WTC11 (cell line): ENCODE data around the gene FES. TPM values are rescaled to one million over a fixed set of nuclear protein-coding genes. Genes with fewer than 3 reads are reported as not detected.

Experiments
- ATAC-seq: fragments of 200-7000 bp; cut with Tn5 transposase; 2 replicates; pipeline ENCODE4 v1.10.0; 2021; ENCODE audit warnings: mild to moderate bottlenecking, moderate library complexity
- CTCF ChIA-PET: fragments of 300-600 bp; sonication (Branson Sonifier 250); formaldehyde crosslinking; loops from one replicate; lab custom pipeline; 2021; ENCODE audit warnings: antibody characterized with exemption; lab: Charles Lee
- POLR2A ChIA-PET: fragments of 350-600 bp; sonication (Branson Sonifier 250); formaldehyde crosslinking; loops from one replicate; lab custom pipeline; 2021; ENCODE audit warnings: antibody characterized with exemption; lab: Charles Lee
- DNase-seq: peaks from one replicate; pipeline ENCODE4 v3.0.0; 2021; ENCODE audit warnings: low spot score
- H3K27ac Mint-ChIP-seq: 2 replicates; pipeline ENCODE4 v1.8.0; 2021; ENCODE audit warnings: mixed read lengths
- H3K27me3 Mint-ChIP-seq: 2 replicates; pipeline ENCODE4 v1.8.0; 2021; ENCODE audit warnings: low read depth, mild to moderate bottlenecking, moderate library complexity, mixed read lengths
- H3K36me3 Mint-ChIP-seq: 2 replicates; pipeline ENCODE4 v1.8.0; 2021; ENCODE audit warnings: mixed read lengths
- H3K4me1 Mint-ChIP-seq: 2 replicates; pipeline ENCODE4 v1.8.0; 2022; ENCODE audit warnings: mixed read lengths
- H3K4me3 Mint-ChIP-seq: 2 replicates; pipeline ENCODE4 v1.8.0; 2021; ENCODE audit warnings: mild to moderate bottlenecking, moderate library complexity, mixed read lengths
- H3K9me3 Mint-ChIP-seq: 2 replicates; pipeline ENCODE4 v1.8.0; 2021; ENCODE audit warnings: mixed read lengths
- AFF4 ChIP-seq: sonication (generic); formaldehyde crosslinking; IDR thresholded peaks from 2 replicates; pipeline ENCODE4 v1.8.1; 2023; ENCODE audit warnings: mild to moderate bottlenecking, missing genetic modification reagents, borderline replicate concordance
- AR ChIP-seq: fragments of 250-450 bp; sonication (Bioruptor Pico); IDR thresholded peaks from 2 replicates; pipeline ENCODE4 v1.9.0; 2021; ENCODE audit warnings: mild to moderate bottlenecking
- ARID4B ChIP-seq: sonication (generic); formaldehyde crosslinking; IDR thresholded peaks from 2 replicates; pipeline ENCODE4 v1.8.0; 2023; ENCODE audit warnings: missing genetic modification reagents, mild to moderate bottlenecking, borderline replicate concordance
- CDX4 ChIP-seq: fragments of 250-450 bp; sonication (Bioruptor Pico); IDR thresholded peaks from 2 replicates; pipeline ENCODE4 v1.9.0; 2021; ENCODE audit warnings: moderate library complexity, mild to moderate bottlenecking, inconsistent platforms, borderline replicate concordance
- E2F5 ChIP-seq: sonication (generic); formaldehyde crosslinking; IDR thresholded peaks from 2 replicates; pipeline ENCODE4 v1.8.1; 2022; ENCODE audit warnings: mild to moderate bottlenecking, moderate library complexity, missing genetic modification reagents
- ERG ChIP-seq: fragments of 250-450 bp; sonication (Bioruptor Pico); IDR thresholded peaks from 2 replicates; pipeline ENCODE4 v1.8.0; 2021; ENCODE audit warnings: mild to moderate bottlenecking
- GABPB1 ChIP-seq: sonication (generic); formaldehyde crosslinking; IDR thresholded peaks from 2 replicates; pipeline ENCODE4 v1.8.1; 2023; ENCODE audit warnings: mild to moderate bottlenecking, missing genetic modification reagents
- JAZF1 ChIP-seq: fragments of 250-450 bp; sonication (Bioruptor Pico); IDR thresholded peaks from 2 replicates; pipeline ENCODE4 v1.9.0; 2021; ENCODE audit warnings: moderate library complexity, mild to moderate bottlenecking, inconsistent platforms
- NR2C2 ChIP-seq: sonication (generic); formaldehyde crosslinking; IDR thresholded peaks from 2 replicates; pipeline ENCODE4 v1.8.0; 2022; ENCODE audit warnings: mild to moderate bottlenecking, missing genetic modification reagents
- total RNA-seq: library from RNA; stranded (reverse); gene quantifications from 3 replicates; pipeline ENCODE4 v1.2.3, GENCODE V29; 2021

The FES gene
- total RNA-seq, 1 experiment from 2014 or later, result 10.0 TPM

- TF ChIP-seq AR (CRISPR knock-in tag) (no peak), JAZF1 (CRISPR knock-in tag) (no peak)
Observed at GRCh38 chr15:90834626-90835025, 49.7 kb upstream of the FES start (continued).

GRCh38 chr15:90836296-90836871, 47.9 kb upstream of the FES start:
- TF ChIP-seq ERG (CRISPR knock-in tag), result no peak
- no peak for TF ChIP-seq CDX4
- no peak for TF ChIP-seq ARID4B (CRISPR knock-in tag)
- no peak for TF ChIP-seq NR2C2 (CRISPR knock-in tag)
- no peak for TF ChIP-seq GABPB1
- TF ChIP-seq E2F5 (CRISPR knock-in tag), result no peak
- no peak for TF ChIP-seq AFF4 (CRISPR knock-in tag)
- POLR2A ChIA-PET, result no interaction called here
- H3K27me3 Mint-ChIP-seq, result no peaks in the 10 kb centered on the region
- peaks cover 51% of the 10 kb centered on the region for H3K4me1 Mint-ChIP-seq
- no peak overlapping the region; the same call in 1 of the 2 replicates for H3K27ac Mint-ChIP-seq
- CTCF ChIA-PET, result no interaction called here
- no peak for ATAC-seq
- H3K9me3 Mint-ChIP-seq, result no peaks in the 10 kb centered on the region
- no peaks in the 10 kb centered on the region for H3K36me3 Mint-ChIP-seq
- H3K4me3 Mint-ChIP-seq, result no peak overlapping the region
- no peak for DNase-seq
